Measurements from ENCODE around the gene TM9SF1. TPM values are rescaled to one million over a fixed set of nuclear protein-coding genes. Genes with fewer than 3 reads are reported as not detected.
A peak's percentile ranks its signal among the peaks of the same experiment; 100 is the strongest.

TM9SF1 gene
- total and polyA plus RNA-seq, 10 of the 15 experiments (the other 5 are each of a cell fraction or from before 2014, with no cell fraction given): 7.2 to 39.2 (median 17.6) TPM

GRCh38 chr14:24233538-24233866, 38.3 kb upstream of the TM9SF1 start:
- no peak overlapping the region for H2AFZ ChIP-seq (ENCODE audit: control insufficient read depth, low read depth, low read length)
- no peak for TF ChIP-seq HSF1 (IDR thresholded peaks at IDR 0.05; ENCODE audit: low read depth, low read length)
- TF ChIP-seq YBX1 (IDR thresholded peaks at IDR 0.05): no peak
- no peak for TF ChIP-seq RAD21 (IDR thresholded peaks at IDR 0.05; ENCODE audit: insufficient read depth, low read depth, low read length)
- no peak for TF ChIP-seq BRCA1 (IDR thresholded peaks at IDR 0.05; ENCODE audit: low read depth, low read length)
- no peak for TF ChIP-seq IRF3 (IDR thresholded peaks at IDR 0.05)
- TF ChIP-seq ZNF384 (IDR thresholded peaks at IDR 0.05; ENCODE audit: borderline replicate concordance, low read depth, low read length): no peak
- TF ChIP-seq ATF2 (IDR thresholded peaks at IDR 0.05; ENCODE audit: low read length): no peak
- no peak for TF ChIP-seq SP1 (IDR thresholded peaks at IDR 0.05; ENCODE audit: low read depth, low read length)
- TF ChIP-seq E4F1 (IDR thresholded peaks at IDR 0.05; ENCODE audit: borderline replicate concordance, partially characterized antibody): no peak
- no peak for TF ChIP-seq CBX3 (IDR thresholded peaks at IDR 0.05; ENCODE audit: borderline replicate concordance, low read depth)
- TF ChIP-seq JUNB (IDR thresholded peaks at IDR 0.05): no peak
- TF ChIP-seq SMC3 (IDR thresholded peaks at IDR 0.05; ENCODE audit: borderline replicate concordance, low read length): no peak
- TF ChIP-seq TCF12 (IDR thresholded peaks at IDR 0.05; ENCODE audit: low read depth, low read length): no peak
- no peak for TF ChIP-seq ZNF687 (IDR thresholded peaks at IDR 0.05)

More at GRCh38 chr14:24233538-24233866, 38.3 kb upstream of the TM9SF1 start:
- Histone ChIP-seq H4K20me1 (ENCODE audit: control insufficient read depth, insufficient read depth) (no peaks in the 10 kb centered on the region), H3K27ac (ENCODE audit: control insufficient read depth, insufficient read depth) (peak overlapping the region; percentile 84; the same call in 1 of the 2 replicates), H3K4me2 (ENCODE audit: control insufficient read depth, insufficient read depth) (peak overlapping the region; percentile 93), H3K79me2 (ENCODE audit: control insufficient read depth, insufficient read depth, low read length) (peaks cover 35% of the 10 kb centered on the region), H3K9me3 (replicated peaks; ENCODE audit: control insufficient read depth, insufficient read depth, low read length) (no peaks in the 10 kb centered on the region), H3K9ac (ENCODE audit: control insufficient read depth, insufficient read depth, low read length) (peak overlapping the region; percentile 92), H3K4me3 (peak overlapping the region; percentile 87), H3K4me1 (ENCODE audit: control insufficient read depth, insufficient read depth, low read length) (peaks cover 14% of the 10 kb centered on the region), H3K27me3 (replicated peaks in 1 of 2; ENCODE audit: control insufficient read depth in 2 of 2, insufficient read depth in 2 of 2, low read length in 1 of 2) (no peaks in the 10 kb centered on the region), H3K36me3 (ENCODE audit: control insufficient read depth in 2 of 2, insufficient read depth in 2 of 2, low read length in 1 of 2) (peaks cover 4 to 28% of the 10 kb centered on the region in 2 experiments)
- 79% methylated on average over 2 of the region's 2 CpGs for WGBS (ENCODE audit: insufficient coverage, insufficient replicate concordance, low lambda C conversion rate, missing lambda C conversion rate)
- POLR2A ChIA-PET: interaction anchor here (1.7 to 2.1 kb wide), 2 partner anchors 9 to 37 kb away, joined by 4 to 15 read pairs; partner anchors contain the start of gene TINF2
- no TSS peak for BruUV-seq (replicated peaks)
- DNase-seq (ENCODE audit: low read depth, low spot score): no peak
- ATAC-seq: peak; percentile 25
- FAIRE-seq: no peak
- SMC1A ChIA-PET (ENCODE audit: uncharacterized antibody, unreplicated experiment): interaction anchor here (0.9 to 2.8 kb wide), 3 partner anchors 9 to 14 kb away, joined by 4 to 12 read pairs (median 6); partner anchors contain the start of gene TINF2
- CTCF ChIA-PET: interaction anchor here (0.7 to 3.0 kb wide), 8 partner anchors 9 to 100 kb away, joined by 3 to 12 read pairs (median 4); partner anchors contain the start of genes CIDEB, MDP1, RABGGTA and TINF2
- intact Hi-C loops (cut with micrococcal nuclease; ENCODE audit: unreplicated experiment): no loop called here
- in situ Hi-C loops (cut with MboI): no loop called here
- RAD21 ChIA-PET (ENCODE audit: unreplicated experiment): interaction anchor here (2.3 kb wide), 1 partner anchor 9 kb away, joined by 13 read pairs; the partner anchor contains the start of gene TINF2

Data from GM12878 (cell line).